Measurements from ENCODE around the gene TRABD. TPM values are rescaled to one million over a fixed set of nuclear protein-coding genes. Genes with fewer than 3 reads are reported as not detected.
A peak's percentile ranks its signal among the peaks of the same experiment; 100 is the strongest.

Gene TRABD
- total RNA-seq, 6 experiments from 2014 or later: 25.0 to 36.0 (median 27.6) TPM

- H3K4me3 Mint-ChIP-seq: peak overlapping the region; percentile 37; the same call in 1 of the 2 replicates
- peaks cover 10% of the 10 kb centered on the region for H3K4me1 Mint-ChIP-seq (ENCODE audit: low read depth)
- TF ChIP-seq CTCF (IDR thresholded peaks at IDR 0.05): no peak
- H3K27ac Mint-ChIP-seq: no peak overlapping the region
- DNase-seq: no peak
- H3K36me3 Mint-ChIP-seq (ENCODE audit: low read depth): peaks cover 20% of the 10 kb centered on the region
- H3K9me3 Mint-ChIP-seq: no peaks in the 10 kb centered on the region
- no peaks in the 10 kb centered on the region for H3K27me3 Mint-ChIP-seq (ENCODE audit: insufficient read depth)
Measured at GRCh38 chr22:50199251-50199721, 13.6 kb downstream of the TRABD start.

DNA sequence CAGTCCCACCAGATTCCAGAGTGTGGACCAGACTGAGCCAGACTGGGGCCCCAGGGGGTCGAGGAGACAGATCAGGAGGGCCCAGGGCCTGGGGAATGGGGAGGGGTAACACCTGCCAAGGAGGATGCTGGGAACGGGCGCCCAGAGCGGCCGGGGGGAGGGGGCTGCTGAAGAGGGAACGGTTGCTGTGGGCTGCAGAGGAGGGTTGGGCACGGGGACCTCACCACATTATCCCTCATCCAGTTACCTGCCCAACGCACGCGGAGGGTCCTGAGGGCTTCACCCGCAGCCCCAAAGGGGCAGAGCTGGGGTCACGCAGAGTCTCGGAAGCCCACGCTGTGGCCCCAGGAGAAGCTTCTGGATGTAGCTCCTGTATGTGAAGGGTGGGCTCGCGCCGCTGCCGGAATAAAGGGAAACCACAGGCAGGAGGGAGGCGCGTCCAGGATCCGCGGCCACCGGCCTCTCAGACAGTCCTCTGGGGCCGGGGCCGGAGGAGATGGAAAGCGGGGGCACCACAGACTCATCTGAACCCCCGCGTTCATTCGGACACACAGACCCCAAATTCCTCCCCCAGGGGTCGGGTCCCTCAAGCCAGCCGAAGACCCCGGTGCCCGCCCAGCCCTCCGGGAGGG is 14.2 kb downstream of the TRABD start:
- no peak for TF ChIP-seq CTCF (IDR thresholded peaks at IDR 0.05)
- Mint-ChIP-seq H3K4me1 (ENCODE audit: low read depth) (peaks cover 10% of the 10 kb centered on the region), H3K4me3 (peak overlapping the region; percentile 70), H3K36me3 (ENCODE audit: low read depth) (peaks cover 20% of the 10 kb centered on the region), H3K27ac (no peak overlapping the region), H3K27me3 (ENCODE audit: insufficient read depth) (no peaks in the 10 kb centered on the region), H3K9me3 (no peaks in the 10 kb centered on the region)
- no peak for DNase-seq

GRCh38 chr22:50200461-50201190 is 14.9 kb downstream of the TRABD start, which contains the start of gene SELENOO:
Gene SELENOO (plus strand): TSS chr22:50201011. CDS start chr22:50201037, 26 bp downstream.
- no peak; the same call in 1 of the 2 replicates for TF ChIP-seq CTCF (IDR thresholded peaks at IDR 0.05)
- H3K4me1 Mint-ChIP-seq (ENCODE audit: low read depth): peaks cover 10% of the 10 kb centered on the region
- H3K27ac Mint-ChIP-seq: peak within 1 kb of the TSS; percentile 29; the same call in 1 of the 2 replicates
- no peaks in the 10 kb centered on the region for H3K9me3 Mint-ChIP-seq
- H3K36me3 Mint-ChIP-seq (ENCODE audit: low read depth): peaks cover 20% of the 10 kb centered on the region
- H3K4me3 Mint-ChIP-seq: peak within 1 kb of the TSS; percentile 89
- peak; percentile 77 for DNase-seq
- no peaks in the 10 kb centered on the region for H3K27me3 Mint-ChIP-seq (ENCODE audit: insufficient read depth)

DNA sequence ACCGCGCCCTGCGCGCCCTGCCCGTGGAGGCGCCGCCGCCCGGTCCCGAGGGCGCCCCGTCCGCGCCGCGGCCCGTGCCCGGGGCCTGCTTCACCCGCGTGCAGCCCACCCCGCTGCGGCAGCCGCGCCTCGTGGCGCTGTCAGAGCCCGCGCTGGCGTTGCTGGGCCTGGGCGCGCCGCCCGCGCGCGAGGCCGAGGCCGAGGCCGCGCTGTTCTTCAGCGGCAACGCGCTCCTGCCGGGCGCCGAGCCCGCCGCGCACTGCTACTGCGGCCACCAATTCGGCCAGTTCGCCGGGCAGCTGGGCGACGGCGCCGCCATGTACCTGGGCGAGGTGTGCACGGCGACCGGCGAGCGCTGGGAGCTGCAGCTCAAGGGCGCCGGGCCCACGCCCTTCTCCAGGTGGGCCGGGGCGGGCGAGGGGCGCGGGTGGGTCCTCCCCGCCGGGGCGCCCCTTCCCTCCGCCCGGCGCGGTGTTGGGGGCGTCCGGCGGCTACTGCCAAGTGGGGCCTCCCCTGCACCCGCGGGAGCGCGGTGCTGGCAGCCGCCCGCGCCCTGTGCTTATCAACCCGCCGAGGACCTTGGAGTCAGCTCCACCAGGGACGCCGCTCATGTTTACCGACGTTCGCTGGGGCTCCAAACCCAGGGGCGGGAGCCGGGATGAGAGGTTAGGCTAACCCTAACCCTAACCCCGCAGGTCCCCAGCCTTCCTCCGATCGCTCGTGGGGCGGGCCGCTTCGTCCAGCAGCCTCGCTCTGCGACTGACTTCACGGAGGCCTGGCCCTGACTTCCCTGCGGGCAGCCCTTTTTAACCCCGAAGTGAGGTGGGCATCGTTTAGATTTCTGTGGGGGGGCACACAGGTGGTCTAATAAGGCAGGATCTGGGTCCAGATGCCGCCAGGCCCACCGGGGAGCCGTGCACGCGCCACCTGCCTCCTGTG is 15.7 kb downstream of the TRABD start:
- peak overlapping the region; percentile 29; the same call in 1 of the 2 replicates for H3K27ac Mint-ChIP-seq
- H3K27me3 Mint-ChIP-seq (ENCODE audit: insufficient read depth): no peaks in the 10 kb centered on the region
- H3K9me3 Mint-ChIP-seq: no peaks in the 10 kb centered on the region

More for the DNA sequence above, 15.7 kb downstream of the TRABD start:
- no peak for TF ChIP-seq CTCF (IDR thresholded peaks at IDR 0.05)
- Mint-ChIP-seq H3K4me3 (peak overlapping the region; percentile 89), H3K4me1 (ENCODE audit: low read depth) (peaks cover 10% of the 10 kb centered on the region), H3K36me3 (ENCODE audit: low read depth) (peaks cover 20% of the 10 kb centered on the region)
- DNase-seq: no peak
